Endothelial cell of umbilical vein (primary cell): Measurements from ENCODE around the gene FSD2.

Experiments
- EZH2 ChIP-seq: IDR thresholded peaks from 2 replicates; pipeline ENCODE4 v1.6.1; 2012; ENCODE audit warnings: borderline replicate concordance, low read depth, mild to moderate bottlenecking, moderate library complexity, low read length, inconsistent platforms; ENCODE audit not compliant: severe bottlenecking
- FOS ChIP-seq: IDR thresholded peaks from 2 replicates; pipeline ENCODE4 v1.6.1; 2011; ENCODE audit warnings: mild to moderate bottlenecking, low read length, moderate library complexity, borderline replicate concordance; ENCODE audit not compliant: insufficient read depth
- GATA2 ChIP-seq: IDR thresholded peaks from 2 replicates; pipeline ENCODE4 v1.7.0; 2011; ENCODE audit warnings: low read depth, mild to moderate bottlenecking, moderate library complexity, mixed read lengths, low read length; ENCODE audit not compliant: insufficient read length, insufficient read depth
- MYC ChIP-seq: IDR thresholded peaks from one replicate; pipeline ENCODE4 v1.6.1; 2011; ENCODE audit warnings: mild to moderate bottlenecking, low read depth, low read length
- POLR2A ChIP-seq: IDR thresholded peaks from 2 replicates; pipeline ENCODE4 v1.6.1; 2012; ENCODE audit warnings: low read depth, mild to moderate bottlenecking, control low read depth, low read length
- POLR2AphosphoS5 ChIP-seq: IDR thresholded peaks from 2 replicates; pipeline ENCODE4 v1.6.1; 2012; ENCODE audit warnings: low read depth, mild to moderate bottlenecking, control low read depth, low read length, moderate library complexity; ENCODE audit not compliant: insufficient read depth
- TF ChIP-seq, protein P1 (sequence below), 2 donors: IDR thresholded peaks; 1 replicate in 1 of 2; 2 replicates in 1 of 2; pipeline ENCODE4 v1.5.1; 2011; ENCODE audit warnings: low read length in 2 of 2, mild to moderate bottlenecking in 2 of 2, moderate library complexity in 2 of 2, control low read depth in 1 of 2, inconsistent platforms in 1 of 2, low read depth in 1 of 2; ENCODE audit not compliant: insufficient read depth in 1 of 2; ENCODE audit errors: extremely low read depth in 1 of 2

GRCh38 chr15:82854554-82854953, 48.7 kb upstream of the FSD2 start:
- TF ChIP-seq MYC (no peak), POLR2A (no peak), GATA2 (no peak), FOS (no peak), EZH2 (no peak), POLR2AphosphoS5 (no peak)
- TF ChIP-seq, protein P1, sequence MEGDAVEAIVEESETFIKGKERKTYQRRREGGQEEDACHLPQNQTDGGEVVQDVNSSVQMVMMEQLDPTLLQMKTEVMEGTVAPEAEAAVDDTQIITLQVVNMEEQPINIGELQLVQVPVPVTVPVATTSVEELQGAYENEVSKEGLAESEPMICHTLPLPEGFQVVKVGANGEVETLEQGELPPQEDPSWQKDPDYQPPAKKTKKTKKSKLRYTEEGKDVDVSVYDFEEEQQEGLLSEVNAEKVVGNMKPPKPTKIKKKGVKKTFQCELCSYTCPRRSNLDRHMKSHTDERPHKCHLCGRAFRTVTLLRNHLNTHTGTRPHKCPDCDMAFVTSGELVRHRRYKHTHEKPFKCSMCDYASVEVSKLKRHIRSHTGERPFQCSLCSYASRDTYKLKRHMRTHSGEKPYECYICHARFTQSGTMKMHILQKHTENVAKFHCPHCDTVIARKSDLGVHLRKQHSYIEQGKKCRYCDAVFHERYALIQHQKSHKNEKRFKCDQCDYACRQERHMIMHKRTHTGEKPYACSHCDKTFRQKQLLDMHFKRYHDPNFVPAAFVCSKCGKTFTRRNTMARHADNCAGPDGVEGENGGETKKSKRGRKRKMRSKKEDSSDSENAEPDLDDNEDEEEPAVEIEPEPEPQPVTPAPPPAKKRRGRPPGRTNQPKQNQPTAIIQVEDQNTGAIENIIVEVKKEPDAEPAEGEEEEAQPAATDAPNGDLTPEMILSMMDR (IDR thresholded peaks at IDR 0.05; ENCODE audit: extremely low read depth in 1 of 2, insufficient read depth in 1 of 2, low read depth in 1 of 2, low read length in 2 of 2), result no peak
